SHP77 treated with DMSO at 0.1 percent for 48 hours (cell line): ENCODE results near the gene KRTAP5-1.

ENCODE experiments used
- DNase-seq: peaks from one replicate; lab custom pipeline; 2025; lab: John Stamatoyannopoulos, UW

Gene KRTAP5-1

DNA sequence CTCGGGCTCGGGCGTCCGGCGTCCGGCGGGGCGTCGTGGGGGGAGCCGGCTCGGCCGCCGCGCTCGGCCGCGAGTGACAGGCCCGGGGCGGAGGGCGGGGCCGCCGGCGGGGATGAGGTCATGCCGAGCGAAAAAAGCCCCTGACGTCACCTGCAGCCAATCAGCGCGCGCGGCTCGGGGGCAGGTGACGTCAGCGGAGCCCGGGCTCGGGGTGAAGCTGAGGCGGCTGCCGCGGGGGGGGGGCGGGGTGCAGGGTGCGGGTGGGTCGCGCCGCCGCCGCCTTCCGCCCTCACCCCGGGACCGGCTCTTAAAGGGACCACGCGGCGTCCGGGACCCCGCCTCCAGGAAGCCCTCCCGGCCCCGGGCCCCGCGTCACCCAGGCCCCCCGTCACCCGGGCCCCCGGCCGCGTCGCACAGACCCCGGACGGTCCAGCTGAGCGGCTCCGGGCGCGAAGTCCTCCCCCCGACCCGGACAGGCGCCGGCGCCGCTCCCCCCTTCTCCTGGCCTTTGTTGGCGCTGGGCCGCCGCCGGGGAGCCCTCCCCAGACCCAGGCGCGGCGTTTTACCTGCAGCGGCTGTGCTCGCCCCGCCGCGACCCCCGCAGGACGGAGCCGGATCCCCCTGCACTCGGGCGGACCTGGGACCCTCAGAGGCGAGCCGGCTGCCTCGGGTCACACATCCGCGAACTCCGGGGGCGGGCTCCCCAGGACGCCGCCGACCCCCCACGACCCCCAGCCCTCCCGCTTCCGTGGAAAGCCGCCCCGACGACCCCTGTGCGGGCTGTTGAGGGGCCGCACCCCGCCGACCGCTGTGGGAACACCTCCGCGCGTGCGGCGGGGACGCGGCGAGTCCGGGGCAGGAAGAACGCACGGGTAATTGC lies 12.6 kb downstream of the KRTAP5-1 start, which contains the start of gene DUSP8:
Gene DUSP8, minus strand, starts transcription at position 75 of the 880 bp plus-strand sequence. CDS start 6,445 bp downstream, outside the sequence.
- no peak for DNase-seq

- no peak for DNase-seq
Observed at GRCh38 chr11:1571760-1572196, 13.3 kb downstream of the KRTAP5-1 start.

- DNase-seq = no peak
Observed at GRCh38 chr11:1570896-1571759, 14.0 kb downstream of the KRTAP5-1 start.

GRCh38 chr11:1570531-1570895 lies 14.6 kb downstream of the KRTAP5-1 start:
- no peak for DNase-seq

DNA sequence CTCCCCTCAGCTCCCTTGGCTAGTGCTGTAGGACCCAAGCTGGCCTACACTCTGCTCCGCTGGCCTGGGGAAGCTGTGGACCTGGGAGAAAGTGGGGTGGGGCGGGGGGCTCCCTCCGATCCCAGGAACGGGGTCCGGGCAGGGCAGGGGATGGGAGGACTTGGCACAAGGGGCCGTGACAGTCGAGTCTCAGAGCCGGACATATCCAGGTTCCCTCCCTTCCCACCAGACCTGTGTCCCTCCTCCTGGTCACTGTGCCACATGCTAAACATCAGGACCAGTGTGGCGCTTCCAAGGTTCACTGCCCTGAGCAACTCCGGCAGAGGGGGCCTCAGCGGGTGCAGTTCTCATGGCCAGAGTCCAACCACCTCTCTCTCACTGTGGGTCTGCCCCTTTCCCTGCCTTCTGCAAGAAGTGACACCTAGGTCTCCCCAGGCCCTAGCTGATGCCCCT lies 15.1 kb downstream of the KRTAP5-1 start:
- no peak for DNase-seq

GRCh38 chr11:1569251-1569780 lies 15.8 kb downstream of the KRTAP5-1 start:
- no peak for DNase-seq

GRCh38 chr11:1568441-1568911 lies 16.6 kb downstream of the KRTAP5-1 start:
- DNase-seq = no peak

DNA sequence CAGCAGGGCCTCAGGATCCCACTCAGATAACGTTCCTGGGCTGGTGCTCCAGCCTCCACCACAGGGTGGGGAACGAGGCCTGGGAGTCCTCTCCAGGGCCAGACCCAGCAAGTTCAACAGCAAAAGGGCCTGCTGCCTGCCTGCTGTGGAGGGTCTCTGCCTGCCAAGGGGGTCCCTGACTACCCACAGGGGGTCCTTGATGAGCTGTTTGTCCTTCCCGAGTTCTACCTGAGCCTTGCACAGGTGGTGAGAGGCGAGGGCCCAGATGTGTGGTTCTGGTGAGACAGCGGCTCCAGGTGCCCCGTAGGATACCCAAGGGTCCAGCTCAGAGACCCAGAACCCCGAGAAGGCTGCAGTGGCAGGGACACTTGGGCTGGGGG lies 17.4 kb downstream of the KRTAP5-1 start:
- no peak for DNase-seq

DNA sequence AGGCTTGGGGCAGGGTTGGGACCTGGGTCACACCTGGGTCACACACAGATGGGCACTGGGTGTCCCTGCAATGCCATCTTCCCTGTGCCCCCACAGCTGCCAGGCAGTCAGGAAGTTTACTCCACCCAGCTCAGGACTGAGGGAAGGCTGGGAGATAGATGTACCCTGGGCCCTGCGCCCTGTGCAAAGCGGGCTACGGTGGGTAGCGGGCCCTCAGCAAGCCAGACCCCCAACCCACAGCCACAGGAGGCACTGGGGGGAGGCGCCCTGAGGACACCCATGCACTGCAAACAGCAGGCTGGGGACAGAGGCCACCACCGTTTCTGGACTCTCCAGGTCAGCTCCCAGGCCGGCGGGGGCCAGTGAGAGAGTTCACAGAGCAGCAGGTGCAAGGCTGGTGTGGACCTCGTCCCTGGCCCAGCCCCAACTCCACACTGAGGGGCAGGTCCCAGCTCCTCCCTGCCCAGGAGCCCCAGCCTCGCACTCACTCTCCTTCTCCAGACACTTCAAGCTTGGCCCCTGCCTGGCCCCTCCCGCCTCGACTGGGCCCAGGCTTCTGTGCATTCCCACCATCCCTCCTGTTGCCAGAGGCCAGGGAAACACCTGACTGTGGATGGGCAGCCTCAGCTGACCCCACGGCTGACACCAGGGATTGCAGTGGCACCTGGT lies 17.9 kb downstream of the KRTAP5-1 start:
- DNase-seq = no peak

DNA sequence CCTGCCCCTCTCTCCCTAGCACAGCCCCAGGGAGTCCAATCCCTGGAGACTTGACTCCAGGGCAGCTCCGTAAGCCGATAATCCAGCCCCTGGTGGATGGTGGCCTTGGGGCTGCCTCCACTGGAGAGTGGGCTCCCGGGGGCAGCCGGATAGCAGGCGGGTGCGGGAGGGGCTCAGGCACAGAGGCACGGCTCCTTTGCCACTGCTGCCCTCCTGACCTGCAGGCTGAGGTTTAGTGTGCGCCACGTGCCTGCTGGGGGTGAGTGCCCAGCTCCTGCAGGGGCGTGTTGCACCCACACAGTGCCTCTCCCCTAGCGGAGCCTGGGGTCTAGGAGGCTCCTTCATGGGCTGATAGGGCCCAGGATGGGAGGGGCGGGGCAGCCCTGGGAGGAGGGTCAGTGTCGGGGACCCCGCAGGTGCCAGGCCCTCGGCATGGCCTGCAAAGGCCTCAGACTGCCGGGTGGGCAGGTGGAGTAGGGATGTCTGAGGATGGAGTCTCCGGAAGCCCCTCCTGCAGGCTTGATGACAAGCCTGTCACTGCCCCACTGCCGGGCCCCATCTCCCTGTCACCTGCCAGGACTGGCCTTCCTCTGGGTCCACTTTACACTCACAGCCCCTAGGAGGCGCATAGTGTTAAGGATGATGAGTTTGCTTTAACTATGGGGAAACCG lies 18.6 kb downstream of the KRTAP5-1 start:
- no peak for DNase-seq

DNA sequence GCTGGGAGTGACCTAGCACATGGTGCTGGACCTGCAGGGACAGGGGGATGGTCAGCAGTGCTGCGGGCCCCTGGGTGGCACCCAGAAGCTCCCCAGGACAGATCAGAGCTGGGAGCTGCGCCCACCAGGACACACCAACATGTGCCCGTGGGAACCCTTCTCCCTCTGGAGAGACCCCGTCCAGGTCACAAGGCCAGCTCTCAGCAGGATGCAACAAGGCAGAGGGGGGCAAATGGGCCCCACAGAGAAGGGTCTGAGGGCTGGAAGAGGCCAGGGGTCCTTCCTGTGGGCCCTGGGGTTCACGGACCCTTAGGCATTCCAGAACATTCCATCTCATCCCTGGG lies 19.2 kb downstream of the KRTAP5-1 start:
- no peak for DNase-seq

- DNase-seq = no peak
Observed at GRCh38 chr11:1565173-1565903, 19.7 kb downstream of the KRTAP5-1 start.

- DNase-seq = no peak
Observed at GRCh38 chr11:1564535-1565172, 20.4 kb downstream of the KRTAP5-1 start.

GRCh38 chr11:1563697-1564534 lies 21.2 kb downstream of the KRTAP5-1 start:
- no peak for DNase-seq

- no peak for DNase-seq
Observed at GRCh38 chr11:1563149-1563638, 21.9 kb downstream of the KRTAP5-1 start.

- no peak for DNase-seq
Observed at GRCh38 chr11:1562469-1563148, 22.5 kb downstream of the KRTAP5-1 start.

DNA sequence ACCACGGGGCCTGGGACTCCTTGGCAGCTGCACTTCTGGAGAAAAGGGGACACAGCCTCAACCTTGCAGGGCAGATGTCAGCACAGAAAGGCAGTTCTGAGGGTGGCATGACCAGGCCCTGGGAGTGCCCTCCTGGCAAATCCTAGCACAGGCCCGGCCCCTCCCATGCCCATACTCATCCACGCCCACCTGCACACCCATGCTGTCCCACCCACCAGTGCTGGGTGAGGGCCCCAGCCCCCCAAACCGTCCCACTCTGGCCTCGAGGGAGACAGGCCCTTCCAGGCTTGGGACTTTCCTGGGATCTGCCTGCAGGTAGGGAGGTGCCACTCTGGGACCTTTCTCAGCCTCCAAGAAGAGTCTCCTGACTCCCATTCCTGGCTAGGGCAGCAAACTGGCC lies 23.1 kb downstream of the KRTAP5-1 start:
- DNase-seq = no peak

GRCh38 chr11:1561266-1561665 lies 23.8 kb downstream of the KRTAP5-1 start:
- DNase-seq = no peak
